ENCODE data around the gene ARHGEF16.

DNA sequence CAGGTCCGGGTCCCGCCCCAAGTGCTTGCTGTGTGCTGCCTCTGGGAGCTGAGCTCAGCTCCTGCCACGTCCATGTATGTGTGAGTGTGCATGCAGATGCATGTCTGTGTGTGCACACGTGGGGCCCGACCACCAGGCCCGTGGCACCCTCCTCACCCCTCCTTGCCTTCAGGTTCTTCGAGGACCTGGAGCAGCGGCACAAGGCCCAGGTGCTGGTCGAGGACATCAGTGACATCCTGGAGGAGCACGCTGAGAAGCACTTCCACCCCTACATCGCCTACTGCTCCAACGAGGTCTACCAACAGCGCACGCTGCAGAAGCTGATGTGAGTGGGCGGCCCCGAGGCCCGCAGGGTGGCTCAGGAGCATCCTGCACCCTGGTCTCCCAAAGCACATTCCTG is 18.4 kb downstream of the ARHGEF16 start:
- TF ChIP-seq, protein P1, sequence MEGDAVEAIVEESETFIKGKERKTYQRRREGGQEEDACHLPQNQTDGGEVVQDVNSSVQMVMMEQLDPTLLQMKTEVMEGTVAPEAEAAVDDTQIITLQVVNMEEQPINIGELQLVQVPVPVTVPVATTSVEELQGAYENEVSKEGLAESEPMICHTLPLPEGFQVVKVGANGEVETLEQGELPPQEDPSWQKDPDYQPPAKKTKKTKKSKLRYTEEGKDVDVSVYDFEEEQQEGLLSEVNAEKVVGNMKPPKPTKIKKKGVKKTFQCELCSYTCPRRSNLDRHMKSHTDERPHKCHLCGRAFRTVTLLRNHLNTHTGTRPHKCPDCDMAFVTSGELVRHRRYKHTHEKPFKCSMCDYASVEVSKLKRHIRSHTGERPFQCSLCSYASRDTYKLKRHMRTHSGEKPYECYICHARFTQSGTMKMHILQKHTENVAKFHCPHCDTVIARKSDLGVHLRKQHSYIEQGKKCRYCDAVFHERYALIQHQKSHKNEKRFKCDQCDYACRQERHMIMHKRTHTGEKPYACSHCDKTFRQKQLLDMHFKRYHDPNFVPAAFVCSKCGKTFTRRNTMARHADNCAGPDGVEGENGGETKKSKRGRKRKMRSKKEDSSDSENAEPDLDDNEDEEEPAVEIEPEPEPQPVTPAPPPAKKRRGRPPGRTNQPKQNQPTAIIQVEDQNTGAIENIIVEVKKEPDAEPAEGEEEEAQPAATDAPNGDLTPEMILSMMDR (IDR thresholded peaks at IDR 0.05) = no peak
- TF ChIP-seq POLR2A (IDR thresholded peaks at IDR 0.05; ENCODE audit: low read depth) = no peak
